IMR-90 (cell line): ENCODE results near the gene UBE3A. TPM values are rescaled to one million over a fixed set of nuclear protein-coding genes. Genes with fewer than 3 reads are reported as not detected.

ENCODE experiments used
- ATAC-seq: fragments of 200-7000 bp; cut with Tn5 transposase; 2 replicates; pipeline ENCODE4 v1.9.1; 2020; ENCODE audit warnings: low read depth, mild to moderate bottlenecking, moderate library complexity
- BruUV-seq: library from RNA; stranded (reverse); fragments of 400-500 nt; replicated peaks from 2 replicates; lab custom pipeline; 2021; lab: Mats Ljungman, UMichigan
- CTCF ChIA-PET: fragments of 300-600 bp; formaldehyde crosslinking; extraction: SDS; loops from one replicate; lab custom pipeline; 2021; ENCODE audit warnings: antibody characterized with exemption; lab: Yijun Ruan, JAX
- POLR2A ChIA-PET: fragments of 300-600 bp; sonication (Branson Sonifier 250); formaldehyde crosslinking; loops from one replicate; lab custom pipeline; 2022; ENCODE audit warnings: antibody characterized with exemption; ENCODE audit not compliant: unreplicated experiment; lab: Charles Lee
- DNase-seq: peaks from one replicate; pipeline ENCODE4 v3.0.0; 2013
- H2AFZ ChIP-seq: replicated peaks from 2 replicates; pipeline ENCODE3; 2013; ENCODE audit warnings: low read length, mild to moderate bottlenecking; ENCODE audit not compliant: poor library complexity
- H2AK5ac ChIP-seq: 2 replicates; pipeline ENCODE4 v1.6.1; 2013; ENCODE audit warnings: low read depth, low read length, inconsistent platforms
- H2AK9ac ChIP-seq: replicated peaks from 2 replicates; pipeline ENCODE3; 2013; ENCODE audit warnings: mild to moderate bottlenecking, low read depth, low read length, moderate library complexity; ENCODE audit not compliant: poor library complexity
- H2BK120ac ChIP-seq: 2 replicates; pipeline ENCODE4 v1.6.1; 2013; ENCODE audit warnings: low read depth, low read length, inconsistent platforms
- H2BK15ac ChIP-seq: 3 replicates; pipeline ENCODE4 v1.6.1; 2013; ENCODE audit warnings: low read depth, low read length, inconsistent platforms
- H2BK20ac ChIP-seq: 2 replicates; pipeline ENCODE4 v1.6.1; 2013; ENCODE audit warnings: low read depth, mild to moderate bottlenecking, inconsistent platforms, low read length, moderate library complexity
- H2BK5ac ChIP-seq: 2 replicates; pipeline ENCODE4 v1.6.1; 2013; ENCODE audit warnings: mild to moderate bottlenecking, low read depth, low read length, inconsistent platforms; ENCODE audit not compliant: poor library complexity, severe bottlenecking
- H3K14ac ChIP-seq: replicated peaks from 2 replicates; pipeline ENCODE4 v1.6.1; 2013; ENCODE audit warnings: low read depth, low read length, inconsistent platforms
- H3K18ac ChIP-seq: 2 replicates; pipeline ENCODE4 v1.6.1; 2013; ENCODE audit warnings: low read depth, low read length, control low read depth
- H3K23ac ChIP-seq: 2 replicates; pipeline ENCODE4 v1.6.1; 2013; ENCODE audit warnings: low read depth, low read length, inconsistent platforms
- H3K27ac ChIP-seq: 2 replicates; pipeline ENCODE4 v1.5.1; 2013; ENCODE audit warnings: mild to moderate bottlenecking, control low read depth, low read length; ENCODE audit not compliant: insufficient read depth
- H3K27me3 ChIP-seq: 2 replicates; pipeline ENCODE4 v1.6.1; 2013; ENCODE audit warnings: low read length; ENCODE audit not compliant: control insufficient read depth, insufficient read depth
- H3K36me3 ChIP-seq: 2 replicates; pipeline ENCODE4 v1.6.1; 2013; ENCODE audit warnings: low read length, mixed read lengths; ENCODE audit not compliant: control insufficient read depth, insufficient read depth
- H3K4ac ChIP-seq: 2 replicates; pipeline ENCODE4 v1.6.1; 2013; ENCODE audit warnings: low read depth, low read length, inconsistent platforms
- H3K4me1 ChIP-seq: 2 replicates; pipeline ENCODE4 v1.6.1; 2013; ENCODE audit warnings: low read length, mixed read lengths; ENCODE audit not compliant: control insufficient read depth, insufficient read depth
- H3K4me2 ChIP-seq: 2 replicates; pipeline ENCODE4 v1.6.1; 2013; ENCODE audit warnings: low read depth, mild to moderate bottlenecking, control low read depth, low read length, moderate library complexity
- H3K4me3 ChIP-seq: 2 replicates; pipeline ENCODE4 v1.5.1; 2013; ENCODE audit warnings: low read depth, mild to moderate bottlenecking, control low read depth, low read length, moderate library complexity; ENCODE audit not compliant: insufficient read depth
- H3K56ac ChIP-seq: 2 replicates; pipeline ENCODE4 v1.6.1; 2013; ENCODE audit warnings: low read length, inconsistent platforms; ENCODE audit not compliant: insufficient read depth; ENCODE audit errors: extremely low read depth
- H3K79me1 ChIP-seq, 2 experiments: 2 replicates each; pipeline ENCODE4 v1.6.1; 2013; ENCODE audit warnings: low read length in 2 of 2, inconsistent platforms in 1 of 2, low read depth in 1 of 2
- H3K9ac ChIP-seq: 2 replicates; pipeline ENCODE4 v1.6.1; 2013; ENCODE audit warnings: low read depth, low read length, control low read depth
- H3K9me1 ChIP-seq: 2 replicates; pipeline ENCODE4 v1.6.1; 2013; ENCODE audit warnings: low read length, inconsistent platforms; ENCODE audit not compliant: insufficient read depth
- H3K9me3 ChIP-seq: 2 replicates; pipeline ENCODE4 v1.6.1; 2013; ENCODE audit warnings: low read length; ENCODE audit not compliant: control insufficient read depth, insufficient read depth
- H4K20me1 ChIP-seq: 2 replicates; pipeline ENCODE4 v1.6.1; 2013; ENCODE audit warnings: low read length, inconsistent platforms; ENCODE audit not compliant: insufficient read depth
- H4K5ac ChIP-seq: 2 replicates; pipeline ENCODE4 v1.6.1; 2013; ENCODE audit warnings: mild to moderate bottlenecking, low read depth, low read length, control low read depth
- H4K8ac ChIP-seq, 2 experiments: 2 replicates each; pipeline ENCODE4 v1.6.1; 2013; ENCODE audit warnings: low read depth in 2 of 2, low read length in 2 of 2, control low read depth in 1 of 2, inconsistent platforms in 1 of 2
- H4K91ac ChIP-seq: 2 replicates; pipeline ENCODE4 v1.6.1; 2013; ENCODE audit warnings: low read depth, low read length, inconsistent platforms; ENCODE audit not compliant: insufficient read depth
- BHLHE40 ChIP-seq: fragments of 150-350 bp; IDR thresholded peaks from 2 replicates; pipeline ENCODE4 v1.6.1; 2016; ENCODE audit warnings: mild to moderate bottlenecking, low read depth, low read length
- CEBPB ChIP-seq: IDR thresholded peaks from 2 replicates; pipeline ENCODE4 v1.6.1; 2012; ENCODE audit warnings: low read depth, low read length, improper control_type of control experiment
- CHD1 ChIP-seq: IDR thresholded peaks from 2 replicates; pipeline ENCODE4 v1.6.1; 2012; ENCODE audit warnings: low read depth, low read length, improper control_type of control experiment
- FOS ChIP-seq: fragments of 150-350 bp; IDR thresholded peaks from 2 replicates; pipeline ENCODE4 v1.6.1; 2016; ENCODE audit warnings: low read depth, low read length
- MAFK ChIP-seq: IDR thresholded peaks from 2 replicates; pipeline ENCODE4 v1.6.1; 2012; ENCODE audit warnings: low read depth, low read length, improper control_type of control experiment
- MAZ ChIP-seq: IDR thresholded peaks from 2 replicates; pipeline ENCODE4 v1.6.1; 2012; ENCODE audit warnings: low read depth, mild to moderate bottlenecking, low read length, improper control_type of control experiment, moderate library complexity, borderline replicate concordance
- MXI1 ChIP-seq: IDR thresholded peaks from 2 replicates; pipeline ENCODE4 v1.6.1; 2012; ENCODE audit warnings: low read depth, mild to moderate bottlenecking, low read length, moderate library complexity, borderline replicate concordance
- POLR2A ChIP-seq: IDR thresholded peaks from 2 replicates; pipeline ENCODE4 v1.6.1; 2012; ENCODE audit warnings: mild to moderate bottlenecking, low read depth, low read length
- RAD21 ChIP-seq: IDR thresholded peaks from 2 replicates; pipeline ENCODE4 v1.6.1; 2012; ENCODE audit warnings: low read length, improper control_type of control experiment
- RCOR1 ChIP-seq: IDR thresholded peaks from 2 replicates; pipeline ENCODE4 v1.6.1; 2012; ENCODE audit warnings: mild to moderate bottlenecking, low read length, improper control_type of control experiment; ENCODE audit not compliant: insufficient replicate concordance
- SMC3 ChIP-seq: fragments of 150-350 bp; IDR thresholded peaks from 2 replicates; pipeline ENCODE4 v1.6.1; 2016; ENCODE audit warnings: low read depth, mild to moderate bottlenecking, antibody characterized with exemption, low read length, moderate library complexity
- WGBS, 2 experiments: methylation state at CpG; one replicate each; pipeline versions ENCODE4 v1.1.5 to v1.1.7; 2013; ENCODE audit warnings: missing lambda C conversion rate in 2 of 2; ENCODE audit not compliant: insufficient read length in 1 of 2; ENCODE audit errors: extremely low coverage in 2 of 2; 5-methylcytosine and 5-hydroxymethylcytosine counted together
- dilution Hi-C: fragments of 300-500 bp; cut with HindIII; formaldehyde crosslinking; loops from one replicate; pipeline ENCODE4 v1.14.3; 2018; ENCODE audit warnings: low sequenced_read_pairs; ENCODE audit not compliant: unreplicated experiment
- in situ Hi-C: fragments of 300-500 bp; cut with MboI; formaldehyde crosslinking; loops from 3 replicates; pipeline ENCODE4 v1.14.3; 2019; ENCODE audit warnings: low sequenced_read_pairs, inconsistent platforms, mixed read lengths
- intact Hi-C: fragments of 100-400 bp; cut with micrococcal nuclease; formaldehyde crosslinking; loops from 2 replicates; pipeline ENCODE4 v1.10.0; 2022
- polyA plus RNA-seq, 3 experiments: library from polyadenylated mRNA; depleted of rRNA; stranded (reverse); fragments of >200 nt; gene quantifications; 2 replicates each; pipeline ENCODE4 v1.2.3, GENCODE V29; 2012; ENCODE audit warnings: low replicate concordance in 1 of 3
- total RNA-seq: library from RNA; depleted of rRNA; stranded (reverse); fragments of >200 nt; gene quantifications from 2 replicates; pipeline ENCODE4 v1.2.3, GENCODE V29; 2012
- TF ChIP-seq, protein P1 (sequence below): fragments of 150-350 bp; IDR thresholded peaks from 2 replicates; pipeline ENCODE4 v1.6.1; 2016; ENCODE audit warnings: low read depth, mild to moderate bottlenecking, low read length, moderate library complexity, borderline replicate concordance

The UBE3A gene
- total and polyA plus RNA-seq, 2 of the 4 experiments (the other 2 are of a cell fraction) = 19.3 to 53.2 TPM

- Histone ChIP-seq H4K91ac (no peak overlapping the region), H4K20me1 (peaks cover 3% of the 10 kb centered on the region; the same call in 1 of the 2 replicates), H3K27ac (no peak overlapping the region), H3K56ac (no peak overlapping the region), H2BK5ac (no peak overlapping the region), H3K9me1 (no peaks in the 10 kb centered on the region), H3K23ac (0 out of 2 replicates have a peak overlapping the region, but pooled peaks have one; percentile 7), H3K4me2 (no peak overlapping the region), H2BK15ac (no peak overlapping the region), H3K79me1 (peaks cover 30 to 56% of the 10 kb centered on the region in 2 experiments), H4K8ac (no peak overlapping the region), H4K5ac (no peak overlapping the region), H3K27me3 (no peaks in the 10 kb centered on the region), H3K4me3 (no peak overlapping the region), H2BK20ac (no peak overlapping the region; the same call in 1 of the 2 replicates), H2AK9ac (no peak overlapping the region), H3K18ac (no peak overlapping the region), H2AK5ac (no peak overlapping the region), H3K4me1 (peaks cover 4% of the 10 kb centered on the region), H2BK120ac (no peak overlapping the region), H2AFZ (no peak overlapping the region), H3K36me3 (peaks cover 16% of the 10 kb centered on the region), H3K4ac (no peak overlapping the region), H3K14ac (no peak overlapping the region), H3K9ac (no peak overlapping the region), H3K9me3 (no peaks in the 10 kb centered on the region)
- dilution Hi-C loops (no loop called here), in situ Hi-C loops (no loop called here), intact Hi-C loops (no loop called here)
- TF ChIP-seq RCOR1 (no peak), BHLHE40 (no peak), CEBPB (no peak), FOS (no peak), CHD1 (no peak), RAD21 (no peak), MAZ (no peak), SMC3 (no peak), POLR2A (no peak), MAFK (no peak), MXI1 (no peak)
- TF ChIP-seq, protein P1, sequence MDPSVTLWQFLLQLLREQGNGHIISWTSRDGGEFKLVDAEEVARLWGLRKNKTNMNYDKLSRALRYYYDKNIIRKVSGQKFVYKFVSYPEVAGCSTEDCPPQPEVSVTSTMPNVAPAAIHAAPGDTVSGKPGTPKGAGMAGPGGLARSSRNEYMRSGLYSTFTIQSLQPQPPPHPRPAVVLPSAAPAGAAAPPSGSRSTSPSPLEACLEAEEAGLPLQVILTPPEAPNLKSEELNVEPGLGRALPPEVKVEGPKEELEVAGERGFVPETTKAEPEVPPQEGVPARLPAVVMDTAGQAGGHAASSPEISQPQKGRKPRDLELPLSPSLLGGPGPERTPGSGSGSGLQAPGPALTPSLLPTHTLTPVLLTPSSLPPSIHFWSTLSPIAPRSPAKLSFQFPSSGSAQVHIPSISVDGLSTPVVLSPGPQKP = no peak
- ATAC-seq = no peak
- DNase-seq = no peak
- no CpG with 5 or more reads among the region's 5 CpGs for WGBS, 2 experiments
- no TSS peak for BruUV-seq
- ChIA-PET CTCF (interaction anchor here (0.6 kb wide), 1 partner anchor 31 kb away, joined by 4 read pairs; no protein-coding TSS in a partner anchor), POLR2A (no interaction called here)
These were observed 63.3 kb downstream of the UBE3A start for GRCh38 chr15:25375557-25375956.
